Anterior cingulate cortex (tissue), 58 donors: ENCODE data around the gene PHYKPL.
"Not testable (repeated sequence)": the region's sequence is repeated elsewhere in the genome, so short reads cannot be mapped to it uniquely, and the experiment has no call there.

ENCODE experiments used
- DNase-seq, 58 donors: peaks; one replicate each; lab custom pipeline; 2025; lab: John Stamatoyannopoulos, UW

Gene PHYKPL

DNA sequence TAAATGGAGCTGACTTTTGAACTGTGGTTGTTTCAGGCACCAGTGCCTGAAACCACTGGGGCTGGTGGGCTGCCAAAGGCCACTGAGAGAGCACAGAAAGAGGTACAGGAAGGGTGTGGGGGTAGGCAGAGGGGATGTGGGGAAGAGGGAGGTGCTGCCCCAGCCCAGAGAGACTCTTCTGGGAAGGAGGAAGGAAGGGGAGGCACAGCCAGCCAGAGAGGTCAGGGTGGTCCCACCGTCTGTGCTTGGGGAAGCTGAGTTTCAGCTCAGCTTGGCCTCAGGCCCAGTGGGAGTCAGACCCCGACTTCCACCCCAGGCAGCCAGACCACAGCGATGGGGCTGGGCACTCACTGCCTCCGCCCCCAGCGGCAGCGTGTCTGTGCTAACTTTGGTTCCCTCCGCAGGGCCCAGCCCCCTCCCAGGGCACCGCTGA lies 8.6 kb upstream of the PHYKPL start:
- DNase-seq: peak in 14 of 58 donors; percentile 9 to 50 (median 30)

DNA sequence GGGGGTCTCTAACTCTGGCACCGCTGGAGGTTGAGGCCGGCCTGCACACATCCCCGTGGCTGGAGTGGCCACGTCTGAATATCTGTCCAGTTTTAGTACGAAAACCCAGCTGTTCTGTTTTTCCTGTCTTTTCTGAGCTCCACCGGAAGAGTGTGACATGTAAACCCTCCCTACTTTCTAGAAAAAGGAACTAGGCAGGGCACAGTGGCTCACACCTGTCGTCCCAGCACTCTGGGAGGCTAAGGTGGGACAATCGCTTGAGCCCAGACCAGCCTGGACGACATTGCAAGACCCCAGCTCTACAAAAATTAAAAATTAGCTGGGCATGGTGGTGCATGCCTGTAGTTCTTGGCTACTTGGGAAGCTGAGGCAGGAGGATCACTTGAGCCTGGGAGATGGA lies 8.2 kb upstream of the PHYKPL start:
- no peak for DNase-seq

DNA sequence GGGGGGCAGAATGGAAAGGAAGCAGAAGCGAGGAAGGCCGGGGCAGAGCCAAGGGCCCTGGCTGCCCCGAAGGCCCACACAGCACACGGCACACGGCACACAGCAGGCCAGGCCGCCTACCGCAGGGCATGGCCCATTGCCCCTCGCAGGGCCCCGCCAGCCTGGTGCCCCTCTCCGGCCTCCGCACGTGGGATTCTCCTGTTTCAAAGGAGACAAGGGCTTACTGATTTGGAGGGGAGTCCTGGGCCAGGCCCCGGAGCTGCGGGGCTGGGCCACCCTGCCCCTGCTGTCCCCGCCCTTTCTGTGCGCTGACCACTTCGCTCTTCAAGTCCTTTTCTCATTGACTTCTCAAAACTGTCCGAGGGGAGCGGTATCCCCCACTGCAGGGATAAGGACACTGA lies 7.7 kb upstream of the PHYKPL start:
- DNase-seq: no peak

DNA sequence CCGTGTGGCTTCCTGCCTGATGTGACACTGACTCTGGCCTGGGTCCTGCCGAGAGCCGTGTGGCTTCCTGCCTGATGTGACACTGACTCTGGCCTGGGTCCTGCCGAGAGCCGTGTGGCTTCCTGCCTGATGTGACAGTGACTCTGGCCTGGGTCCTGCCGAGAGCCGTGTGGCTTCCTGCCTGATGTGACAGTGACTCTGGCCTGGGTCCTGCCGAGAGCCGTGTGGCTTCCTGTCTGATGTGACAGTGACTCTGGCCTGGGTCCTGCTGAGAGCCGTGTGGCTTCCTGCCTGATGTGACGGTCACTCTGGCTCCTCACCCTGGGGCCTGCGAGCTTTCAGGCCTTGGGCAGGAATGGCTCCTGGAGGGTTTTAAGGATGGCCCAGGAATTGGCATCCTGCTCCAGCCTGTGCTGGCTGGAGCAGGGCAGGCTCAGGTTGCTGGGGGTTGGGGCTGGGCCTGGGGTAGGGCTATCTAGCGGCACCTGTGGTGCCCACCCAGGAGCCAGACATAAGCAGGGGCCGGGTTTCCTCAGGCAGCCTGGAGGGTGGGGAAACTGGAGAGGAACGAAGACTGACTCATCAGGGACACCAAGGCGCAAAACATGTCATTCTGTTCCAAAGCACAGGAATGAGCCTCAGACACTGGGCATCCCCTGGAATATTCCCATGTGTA lies 7.2 kb upstream of the PHYKPL start:
- DNase-seq: not testable (repeated sequence)

- no peak for DNase-seq
Observed at GRCh38 chr5:178238711-178239592, 6.3 kb upstream of the PHYKPL start.

DNA sequence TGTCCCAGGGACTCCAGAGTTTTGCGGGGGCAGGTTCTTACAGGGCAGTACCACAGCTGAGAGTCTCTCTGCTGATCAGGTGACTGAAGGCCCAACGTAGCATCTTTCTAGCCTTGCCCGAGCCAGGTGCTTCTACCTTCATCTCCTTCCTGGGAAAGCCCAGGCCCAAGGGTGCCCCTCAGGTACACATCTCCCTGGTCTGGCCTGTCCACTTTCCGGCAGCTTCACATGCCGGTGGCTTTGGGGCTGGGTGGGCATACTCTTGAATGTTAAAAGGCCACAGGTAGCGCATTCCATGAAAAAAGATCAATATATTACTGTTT lies 5.7 kb upstream of the PHYKPL start:
- no peak for DNase-seq

GRCh38 chr5:178237431-178238312 lies 5.1 kb upstream of the PHYKPL start:
- DNase-seq: no peak

DNA sequence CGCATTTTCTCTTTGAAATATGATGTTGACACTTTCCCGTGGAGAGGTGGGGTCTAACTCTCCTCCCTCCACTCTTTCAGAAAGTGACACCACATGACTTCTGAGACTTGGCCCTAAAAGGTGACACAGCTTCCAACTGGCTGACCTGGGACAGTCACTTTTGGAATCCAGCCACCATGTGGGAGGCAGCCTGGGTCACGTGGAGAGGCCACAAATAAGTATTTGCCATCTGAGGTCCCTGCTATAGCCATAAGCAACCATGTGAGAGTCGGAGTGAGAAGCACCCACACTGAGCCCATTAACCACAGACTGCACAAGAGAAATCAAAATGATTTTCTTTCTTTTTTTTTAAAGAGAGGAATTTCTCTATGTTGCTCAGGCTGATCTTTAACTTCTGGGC lies 4.1 kb upstream of the PHYKPL start:
- peak in 5 of 58 donors; percentile 10 to 33 (median 18) for DNase-seq

DNA sequence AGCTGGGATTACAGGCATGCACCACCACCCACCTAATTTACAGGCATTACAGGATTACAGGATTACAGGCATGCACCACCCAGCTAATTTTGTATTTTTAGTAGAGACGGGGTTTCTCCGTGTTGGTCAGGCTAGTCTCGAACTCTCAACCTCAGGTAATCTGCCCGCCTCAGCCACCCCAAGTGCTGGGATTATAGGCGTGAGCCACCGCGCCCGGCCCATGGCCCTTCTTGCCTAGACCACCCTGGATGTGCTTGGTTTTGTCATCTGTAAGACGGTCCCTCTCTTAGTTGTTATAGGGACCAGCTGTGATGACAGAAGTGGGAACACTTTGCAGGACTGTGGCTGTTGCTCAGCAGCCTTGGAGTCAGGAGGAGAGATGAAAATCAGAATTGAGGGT lies 3.5 kb upstream of the PHYKPL start:
- no peak for DNase-seq

GRCh38 chr5:178235588-178235974 lies 3.0 kb upstream of the PHYKPL start:
- no peak for DNase-seq

- DNase-seq: peak in 49 of 58 donors; percentile 13 to 86 (median 38)
Observed at GRCh38 chr5:178234750-178235587, 2.4 kb upstream of the PHYKPL start.

- no peak for DNase-seq
Observed at GRCh38 chr5:178234121-178234749, 1.6 kb upstream of the PHYKPL start.

DNA sequence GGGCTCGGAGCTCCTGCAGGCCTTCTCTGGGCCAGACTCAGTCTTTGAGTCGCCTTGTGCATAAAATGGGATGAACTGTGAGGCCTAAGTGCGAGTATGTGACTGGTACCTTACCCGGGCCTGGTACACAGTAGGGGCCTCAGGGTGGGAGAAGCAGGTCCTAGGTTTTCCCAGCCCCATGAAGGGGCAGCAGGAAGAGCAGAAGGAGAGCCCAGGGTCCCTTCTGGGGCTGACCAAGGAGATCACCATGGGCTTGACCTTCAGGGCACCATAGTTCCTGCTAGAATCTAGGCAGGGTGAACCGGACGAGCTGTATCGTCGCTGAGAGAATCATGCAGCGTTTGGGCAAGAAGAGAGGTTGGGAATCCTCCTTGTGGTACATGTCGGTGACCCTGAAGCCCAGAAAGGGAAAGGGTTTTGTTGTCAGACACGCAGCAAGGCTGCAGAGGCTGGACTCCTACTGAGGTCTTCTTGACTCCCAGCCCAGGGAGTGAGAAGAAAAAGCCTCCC lies 373 bp upstream of the PHYKPL start:
- DNase-seq: peak in 6 of 58 donors; percentile 19 to 61 (median 52)

DNA sequence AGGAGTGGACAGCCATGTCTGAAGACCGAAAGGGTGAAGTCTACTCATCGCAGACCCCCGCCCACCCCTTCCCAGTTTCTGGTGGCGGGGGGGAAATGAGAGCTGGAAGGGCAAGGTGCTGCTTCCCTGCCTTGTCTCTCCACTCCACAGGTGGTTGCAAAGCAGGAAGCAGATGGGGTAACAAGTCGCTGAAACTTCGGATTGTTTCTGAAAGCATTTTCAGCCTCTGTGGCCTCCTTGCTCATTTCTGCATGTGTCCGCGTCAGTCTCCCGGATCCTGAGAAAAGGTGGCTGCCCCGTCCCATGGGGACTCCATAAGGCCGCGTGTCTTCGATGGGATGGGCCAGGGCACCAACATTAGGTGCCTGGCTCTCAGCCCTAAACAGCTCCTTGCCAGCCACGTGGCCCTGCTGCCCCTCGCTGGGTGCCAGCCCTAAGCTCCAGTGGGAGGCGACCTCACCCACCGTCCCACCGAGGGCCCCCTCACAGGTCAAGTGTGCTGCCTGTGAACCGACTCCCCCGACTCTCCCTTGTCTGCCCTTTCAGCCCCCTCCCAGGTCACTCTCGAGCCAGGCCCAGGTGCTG lies 971 bp downstream of the PHYKPL start:
- DNase-seq: no peak

GRCh38 chr5:178230879-178231538 lies 1.6 kb downstream of the PHYKPL start:
- peak in 10 of 58 donors; percentile 10 to 64 (median 23) for DNase-seq

- no peak for DNase-seq
Observed at GRCh38 chr5:178229861-178230260, 2.7 kb downstream of the PHYKPL start.

GRCh38 chr5:178229111-178229510 lies 3.5 kb downstream of the PHYKPL start:
- not testable (repeated sequence) for DNase-seq

DNA sequence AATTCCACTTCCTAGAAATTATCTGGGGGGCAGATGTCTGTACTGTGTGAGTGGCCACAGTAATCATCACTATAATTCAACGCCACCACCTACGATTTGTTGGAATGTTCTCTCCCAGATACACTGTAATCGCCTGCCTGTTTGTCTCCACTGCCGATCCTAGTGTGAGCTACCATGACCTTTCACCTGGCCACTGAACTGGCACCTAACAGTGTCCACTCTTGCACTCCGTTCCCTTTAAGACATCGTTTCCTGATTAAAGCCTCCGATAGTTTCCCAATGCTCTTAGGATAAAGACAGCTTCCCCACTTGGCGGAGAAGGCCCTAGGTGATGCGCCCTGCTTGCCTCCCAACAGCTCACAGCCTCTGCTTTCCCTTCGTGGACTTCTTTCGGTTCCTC lies 4.0 kb downstream of the PHYKPL start:
- no peak for DNase-seq
